HEK293T (cell line): Measurements from ENCODE around the gene TARS3.

ENCODE experiments used
- CTCF ChIA-PET: fragments of 350-600 bp; formaldehyde crosslinking; extraction: SDS; loops from one replicate; lab custom pipeline; 2021; ENCODE audit warnings: antibody characterized with exemption, inconsistent platforms; lab: Yijun Ruan, JAX
- POLR2A ChIA-PET: fragments of 350-600 bp; formaldehyde crosslinking; extraction: SDS; loops from one replicate; lab custom pipeline; 2020; ENCODE audit warnings: antibody characterized with exemption, inconsistent platforms; lab: Yijun Ruan, JAX
- DNase-seq: peaks from one replicate; pipeline ENCODE4 v3.0.0; 2012; ENCODE audit warnings: mixed read lengths; ENCODE audit errors: extremely low spot score
- ARNT ChIP-seq: fragments of 450-650 bp; IDR thresholded peaks from 2 replicates; pipeline ENCODE4 v1.6.1; 2017; ENCODE audit warnings: mild to moderate bottlenecking
- BHLHE40 ChIP-seq: fragments of 450-650 bp; IDR thresholded peaks from 2 replicates; pipeline ENCODE4 v1.6.1; 2016; ENCODE audit warnings: mild to moderate bottlenecking, moderate library complexity, borderline replicate concordance
- CTBP1 ChIP-seq: fragments of 450-650 bp; IDR thresholded peaks from 2 replicates; pipeline ENCODE4 v1.6.1; 2016; ENCODE audit warnings: borderline replicate concordance
- ELF4 ChIP-seq: fragments of 450-650 bp; IDR thresholded peaks from 2 replicates; pipeline ENCODE4 v1.6.1; 2017; ENCODE audit warnings: antibody characterized with exemption
- FOXA1 ChIP-seq: fragments of 450-650 bp; IDR thresholded peaks from 2 replicates; pipeline ENCODE4 v1.6.1; 2016; ENCODE audit warnings: mild to moderate bottlenecking
- FOXK2 ChIP-seq: fragments of 450-650 bp; IDR thresholded peaks from 2 replicates; pipeline ENCODE4 v1.6.1; 2016; ENCODE audit warnings: mild to moderate bottlenecking
- FOXM1 ChIP-seq: fragments of 450-650 bp; IDR thresholded peaks from 2 replicates; pipeline ENCODE4 v1.6.1; 2017; ENCODE audit warnings: mild to moderate bottlenecking, borderline replicate concordance
- HDGF ChIP-seq: fragments of 450-650 bp; IDR thresholded peaks from 2 replicates; pipeline ENCODE4 v1.6.1; 2017; ENCODE audit warnings: antibody characterized with exemption, borderline replicate concordance
- L3MBTL2 ChIP-seq: fragments of 450-650 bp; conservative IDR thresholded peaks from 2 replicates; pipeline ENCODE4 v1.6.1; 2016; ENCODE audit warnings: mild to moderate bottlenecking
- LEF1 ChIP-seq: fragments of 450-650 bp; IDR thresholded peaks from 2 replicates; pipeline ENCODE4 v1.6.1; 2017; ENCODE audit warnings: mild to moderate bottlenecking, borderline replicate concordance
- NFRKB ChIP-seq: fragments of 450-650 bp; IDR thresholded peaks from 2 replicates; pipeline ENCODE4 v1.6.1; 2016; ENCODE audit warnings: mild to moderate bottlenecking, moderate library complexity
- PKNOX1 ChIP-seq: fragments of 450-650 bp; IDR thresholded peaks from 2 replicates; pipeline ENCODE4 v1.6.1; 2016
- SP1 ChIP-seq: fragments of 450-650 bp; IDR thresholded peaks from 2 replicates; pipeline ENCODE4 v1.6.1; 2017
- SUZ12 ChIP-seq: fragments of 450-650 bp; IDR thresholded peaks from 2 replicates; pipeline ENCODE4 v1.6.1; 2016; ENCODE audit warnings: mild to moderate bottlenecking
- TARDBP ChIP-seq: fragments of 450-650 bp; IDR thresholded peaks from 2 replicates; pipeline ENCODE4 v1.6.1; 2016
- ZNF384 ChIP-seq: fragments of 450-650 bp; IDR thresholded peaks from 2 replicates; pipeline ENCODE4 v1.6.1; 2016

The TARS3 gene

GRCh38 chr15:101614761-101615160, 109.5 kb downstream of the TARS3 start:
- ChIA-PET POLR2A (interaction anchor here (1.3 kb wide), 1 partner anchor 109 kb away, joined by 4 read pairs; the partner anchor contains the start of gene TARS3), CTCF (interaction anchor here (1.3 to 5.2 kb wide), 2 partner anchors 16 to 27 kb away, joined by 4 to 33 read pairs; no protein-coding TSS in a partner anchor)
- no peak for DNase-seq
- TF ChIP-seq PKNOX1 (no peak; the same call in 1 of the 2 replicates), ELF4 (no peak), TARDBP (no peak), ZNF384 (no peak), CTBP1 (no peak), SUZ12 (no peak), FOXM1 (no peak), L3MBTL2 (no peak), NFRKB (no peak), HDGF (no peak), FOXK2 (no peak), ARNT (no peak), SP1 (no peak)

GRCh38 chr15:101614001-101614585, 110.2 kb downstream of the TARS3 start:
- ChIA-PET POLR2A (no interaction called here), CTCF (interaction anchor here (1.3 to 5.2 kb wide), 2 partner anchors 15 to 27 kb away, joined by 4 to 33 read pairs; no protein-coding TSS in a partner anchor)
- TF ChIP-seq FOXA1, result no peak
- TF ChIP-seq FOXK2, result no peak
- TF ChIP-seq HDGF, result no peak
- TF ChIP-seq FOXM1, result no peak
- TF ChIP-seq L3MBTL2, result no peak
- no peak for TF ChIP-seq PKNOX1
- TF ChIP-seq ARNT, result no peak
- TF ChIP-seq ZNF384, result no peak
- no peak for TF ChIP-seq SP1
- no peak for TF ChIP-seq TARDBP
- no peak for TF ChIP-seq BHLHE40
- no peak for TF ChIP-seq SUZ12
- TF ChIP-seq NFRKB, result no peak
- DNase-seq, result no peak

GRCh38 chr15:101613130-101614000, 110.9 kb downstream of the TARS3 start:
- CTCF ChIA-PET, result interaction anchor here (0.7 to 5.2 kb wide), 2 partner anchors 14 to 28 kb away, joined by 3 to 33 read pairs; no protein-coding TSS in a partner anchor
- peak; percentile 72 for DNase-seq
- TF ChIP-seq L3MBTL2 (peak; percentile 59; the same call in 1 of the 2 replicates), FOXK2 (no peak)
- POLR2A ChIA-PET, result no interaction called here

- ChIA-PET CTCF (no interaction called here), POLR2A (no interaction called here)
- TF ChIP-seq NFRKB (no peak), SUZ12 (no peak), L3MBTL2 (no peak), FOXK2 (no peak)
- DNase-seq, result no peak
Observed at GRCh38 chr15:101612676-101613075, 111.6 kb downstream of the TARS3 start.

- no peak for DNase-seq
- CTCF ChIA-PET, result no interaction called here
- POLR2A ChIA-PET, result no interaction called here
- TF ChIP-seq NFRKB, result no peak
- no peak for TF ChIP-seq SUZ12
- no peak for TF ChIP-seq BHLHE40
- TF ChIP-seq ZNF384, result no peak
- TF ChIP-seq LEF1, result no peak
- TF ChIP-seq FOXM1, result no peak
- TF ChIP-seq ELF4, result no peak
- no peak for TF ChIP-seq HDGF
- no peak for TF ChIP-seq FOXK2
- TF ChIP-seq CTBP1, result no peak
- no peak for TF ChIP-seq SP1
- TF ChIP-seq FOXA1, result no peak
- TF ChIP-seq L3MBTL2, result no peak
- no peak for TF ChIP-seq TARDBP
- no peak for TF ChIP-seq ARNT
- no peak for TF ChIP-seq PKNOX1
Observed at GRCh38 chr15:101611580-101612299, 112.5 kb downstream of the TARS3 start.

GRCh38 chr15:101611007-101611406, 113.3 kb downstream of the TARS3 start:
- TF ChIP-seq BHLHE40, result no peak
- no peak for TF ChIP-seq SUZ12
- no peak for TF ChIP-seq FOXA1
- no peak for TF ChIP-seq LEF1
- no peak for TF ChIP-seq NFRKB
- no peak for TF ChIP-seq PKNOX1
- no peak for TF ChIP-seq HDGF
- POLR2A ChIA-PET, result no interaction called here
- CTCF ChIA-PET, result no interaction called here

More at GRCh38 chr15:101611007-101611406, 113.3 kb downstream of the TARS3 start:
- no peak for DNase-seq
